Glomerular visceral epithelial cell (primary cell): ENCODE data around the gene PGLYRP2.

Source experiments
- DNase-seq: peaks from one replicate; pipeline ENCODE4 v3.0.0-alpha.2; 2016; ENCODE audit errors: extremely low spot score

PGLYRP2 gene

GRCh38 chr19:15439821-15440641 lies 39.3 kb downstream of the PGLYRP2 start:
- no peak for DNase-seq

DNA sequence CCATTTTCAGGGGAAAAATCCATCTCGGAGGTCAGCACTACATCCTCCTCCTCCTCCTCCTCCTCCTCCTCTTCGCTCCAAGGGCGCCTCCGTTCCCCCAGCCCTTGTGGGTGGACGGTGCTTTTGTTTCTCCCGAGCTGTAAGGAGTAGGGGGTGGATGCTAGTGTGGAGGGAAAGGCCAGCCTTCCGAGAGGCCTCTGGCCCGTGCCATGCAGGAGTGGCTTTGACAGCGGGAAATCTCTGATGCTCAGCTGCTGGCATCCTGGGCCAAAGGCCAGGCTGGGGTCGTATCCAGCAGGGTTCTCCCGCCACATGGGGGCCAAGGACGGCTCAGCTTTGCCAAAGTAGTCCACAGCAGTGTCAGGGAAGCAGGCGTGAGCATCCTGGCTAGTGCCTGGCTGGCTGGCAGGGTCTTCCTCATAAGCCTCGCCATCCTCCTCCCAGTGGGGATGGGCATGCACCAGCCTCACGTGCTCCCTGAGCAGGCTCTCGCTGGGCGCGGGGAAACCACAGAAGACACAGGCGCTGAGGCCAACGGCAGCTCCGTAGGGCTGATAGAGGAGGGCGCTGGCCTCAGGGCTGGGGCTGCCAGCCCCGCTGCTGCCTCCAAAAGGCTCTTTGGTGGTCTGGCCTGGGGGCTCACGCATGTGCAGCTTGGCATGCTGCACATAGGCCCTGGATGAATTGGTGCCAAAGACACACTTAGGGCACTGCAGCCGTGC lies 40.1 kb downstream of the PGLYRP2 start:
- no peak for DNase-seq

DNA sequence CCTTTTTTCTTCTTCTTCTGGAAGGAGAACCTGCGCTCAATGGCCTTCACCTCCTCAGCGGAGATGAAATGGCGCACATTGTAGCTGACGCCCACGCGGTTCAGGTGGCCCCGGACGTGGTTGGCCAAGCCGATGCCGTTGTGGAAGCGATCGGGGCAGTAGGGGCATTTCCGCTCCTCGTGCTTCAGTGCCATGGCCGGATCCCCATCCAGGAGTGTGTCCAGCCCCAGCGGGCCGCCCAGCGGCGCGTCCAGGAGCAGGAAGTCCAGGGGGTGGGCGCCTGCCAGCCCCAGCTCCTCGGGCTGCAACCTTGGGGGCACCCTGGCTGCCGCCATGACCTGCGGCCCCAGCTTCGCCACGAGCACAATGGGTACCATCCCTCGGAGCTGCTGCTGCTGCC lies 40.7 kb downstream of the PGLYRP2 start:
- no peak for DNase-seq

- DNase-seq, result no peak
Measured at GRCh38 chr19:15438124-15438496, 41.2 kb downstream of the PGLYRP2 start.

GRCh38 chr19:15437355-15438123 lies 41.8 kb downstream of the PGLYRP2 start:
- DNase-seq, result no peak

- no peak for DNase-seq
Measured at GRCh38 chr19:15436826-15437110, 42.5 kb downstream of the PGLYRP2 start.

- no peak for DNase-seq
Measured at GRCh38 chr19:15436012-15436825, 43.1 kb downstream of the PGLYRP2 start.

DNA sequence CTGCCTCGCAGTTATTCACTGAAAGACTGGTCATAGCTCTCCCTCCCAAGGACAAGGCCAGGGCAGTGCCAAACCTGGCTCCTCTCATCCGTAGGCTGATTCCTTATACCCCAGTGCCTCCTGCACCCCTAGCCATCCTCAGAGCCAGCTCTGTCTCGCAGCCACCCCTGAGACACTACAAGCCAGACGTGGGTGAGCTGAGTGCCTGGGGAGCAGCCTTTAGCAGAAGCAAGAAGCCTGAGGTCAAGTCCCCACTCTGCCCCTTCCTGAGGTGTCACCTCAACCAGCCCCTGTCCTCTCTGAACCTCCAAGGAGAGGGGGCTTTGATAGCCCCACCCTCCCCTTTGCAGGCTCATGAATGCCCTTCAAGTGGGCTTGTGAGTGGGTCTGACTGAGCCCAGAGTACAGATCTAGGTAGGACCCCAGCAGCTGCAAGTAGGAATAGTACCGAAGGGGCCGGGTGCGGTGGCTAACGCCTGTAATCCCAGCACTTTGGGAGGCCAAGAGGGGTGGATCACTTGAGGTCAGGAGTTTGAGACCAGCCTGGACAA lies 45.7 kb downstream of the PGLYRP2 start:
- no peak for DNase-seq

DNA sequence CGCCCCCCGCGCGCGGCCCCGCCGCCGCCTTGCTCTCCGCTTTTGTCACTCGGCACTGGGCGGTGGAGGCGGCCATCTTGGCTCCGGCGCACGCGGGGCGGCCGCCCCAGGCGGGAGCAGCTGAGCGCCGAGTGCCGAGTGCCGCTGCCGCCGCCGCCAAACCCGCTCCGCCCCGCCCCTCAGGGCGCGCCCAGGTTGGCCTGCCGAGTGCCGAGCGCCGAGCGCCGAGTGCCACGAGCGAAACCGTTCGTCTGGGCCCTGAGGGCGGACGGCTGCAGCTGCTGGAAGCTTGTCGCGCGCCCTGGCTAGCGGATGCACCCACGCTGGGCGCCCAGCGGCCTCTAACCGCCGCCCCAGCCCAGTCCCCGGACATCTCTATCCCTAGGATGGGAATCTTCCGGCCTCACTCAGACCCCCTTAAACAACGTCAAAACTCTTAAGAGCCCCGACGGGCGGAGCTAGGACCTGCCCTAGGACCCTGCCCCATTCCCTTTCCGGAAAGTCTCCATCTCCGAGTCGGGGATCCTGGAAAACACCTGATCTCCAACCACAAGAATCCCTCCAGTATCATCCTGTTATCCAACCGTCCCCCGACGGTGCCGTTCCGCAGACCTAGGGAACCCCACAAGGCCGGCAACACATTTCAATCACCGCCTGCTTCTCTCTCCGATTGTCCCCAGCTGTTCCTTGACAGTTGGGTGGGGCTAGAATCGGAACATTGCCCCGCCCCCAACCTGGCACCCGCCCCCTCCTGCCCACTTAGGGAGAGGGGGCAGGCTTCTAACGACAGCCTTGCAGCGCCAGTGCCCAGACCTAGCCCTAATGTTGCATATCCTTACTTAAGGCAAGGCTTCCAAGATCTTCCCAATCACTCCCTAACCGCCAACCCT lies 46.4 kb downstream of the PGLYRP2 start:
- DNase-seq, result peak; percentile 89

- no peak for DNase-seq
Measured at GRCh38 chr19:15432018-15432494, 47.2 kb downstream of the PGLYRP2 start.

DNA sequence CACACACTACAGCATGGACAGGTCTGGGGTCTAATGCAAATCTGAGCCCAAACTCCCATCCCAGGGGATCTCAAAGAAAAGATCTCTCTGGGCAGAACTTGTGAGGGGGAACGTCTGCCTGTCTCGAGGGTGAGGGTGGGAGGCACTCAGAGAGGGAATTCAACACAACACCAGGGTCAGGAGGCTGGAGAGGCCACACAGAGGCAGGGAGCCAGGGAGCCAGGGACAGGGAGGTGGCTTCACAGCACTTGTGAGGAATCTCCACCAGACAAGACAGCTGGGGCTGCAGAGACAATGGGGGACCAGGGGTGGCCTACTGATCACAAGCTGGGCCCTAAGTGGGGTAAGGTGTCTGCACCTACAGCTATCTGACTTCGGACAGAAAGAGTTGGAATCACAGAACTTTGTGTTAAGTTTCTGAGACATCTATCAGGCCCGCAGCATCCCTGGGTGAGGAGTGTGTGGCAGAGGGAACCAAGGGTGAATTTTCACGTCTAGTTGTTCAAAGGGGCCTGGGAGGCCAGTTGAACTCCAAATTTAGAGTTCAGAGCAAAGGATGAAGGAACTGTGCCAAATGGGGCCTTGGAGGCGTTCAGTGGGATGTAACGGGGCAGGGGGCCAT lies 47.8 kb downstream of the PGLYRP2 start:
- DNase-seq, result no peak

GRCh38 chr19:15430526-15431120 lies 48.7 kb downstream of the PGLYRP2 start:
- no peak for DNase-seq

DNA sequence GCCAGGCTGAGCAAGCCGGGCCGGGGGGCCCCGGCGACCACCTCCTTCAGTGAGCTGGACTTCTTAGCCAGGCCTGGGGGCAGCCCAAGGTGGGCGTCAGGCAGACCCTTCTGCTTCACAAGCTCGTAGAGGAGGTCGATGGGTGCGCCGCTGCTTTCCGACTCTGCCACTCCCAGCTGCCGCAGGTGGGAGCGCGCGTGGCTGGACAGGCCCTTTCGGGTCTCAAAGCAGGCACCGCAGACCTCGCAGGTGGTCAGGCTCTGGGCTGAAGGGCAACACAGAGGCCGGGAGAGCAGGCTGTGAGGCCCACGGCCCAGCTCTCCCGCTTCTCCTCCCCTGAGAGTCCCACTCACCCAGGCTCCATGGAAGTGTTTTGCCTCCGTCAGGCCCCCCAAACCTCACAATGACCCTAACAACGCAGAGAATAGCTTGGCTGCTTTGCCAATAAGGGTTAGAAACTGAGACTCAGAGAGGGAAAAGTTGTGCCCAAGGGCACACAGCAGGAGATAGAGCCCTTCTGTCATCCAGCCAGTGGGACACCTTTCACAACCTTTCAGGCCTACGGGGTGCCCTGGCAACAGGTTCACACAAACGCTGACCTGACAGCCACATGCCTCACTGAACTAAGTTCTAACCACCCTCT lies 49.4 kb downstream of the PGLYRP2 start:
- DNase-seq, result no peak

DNA sequence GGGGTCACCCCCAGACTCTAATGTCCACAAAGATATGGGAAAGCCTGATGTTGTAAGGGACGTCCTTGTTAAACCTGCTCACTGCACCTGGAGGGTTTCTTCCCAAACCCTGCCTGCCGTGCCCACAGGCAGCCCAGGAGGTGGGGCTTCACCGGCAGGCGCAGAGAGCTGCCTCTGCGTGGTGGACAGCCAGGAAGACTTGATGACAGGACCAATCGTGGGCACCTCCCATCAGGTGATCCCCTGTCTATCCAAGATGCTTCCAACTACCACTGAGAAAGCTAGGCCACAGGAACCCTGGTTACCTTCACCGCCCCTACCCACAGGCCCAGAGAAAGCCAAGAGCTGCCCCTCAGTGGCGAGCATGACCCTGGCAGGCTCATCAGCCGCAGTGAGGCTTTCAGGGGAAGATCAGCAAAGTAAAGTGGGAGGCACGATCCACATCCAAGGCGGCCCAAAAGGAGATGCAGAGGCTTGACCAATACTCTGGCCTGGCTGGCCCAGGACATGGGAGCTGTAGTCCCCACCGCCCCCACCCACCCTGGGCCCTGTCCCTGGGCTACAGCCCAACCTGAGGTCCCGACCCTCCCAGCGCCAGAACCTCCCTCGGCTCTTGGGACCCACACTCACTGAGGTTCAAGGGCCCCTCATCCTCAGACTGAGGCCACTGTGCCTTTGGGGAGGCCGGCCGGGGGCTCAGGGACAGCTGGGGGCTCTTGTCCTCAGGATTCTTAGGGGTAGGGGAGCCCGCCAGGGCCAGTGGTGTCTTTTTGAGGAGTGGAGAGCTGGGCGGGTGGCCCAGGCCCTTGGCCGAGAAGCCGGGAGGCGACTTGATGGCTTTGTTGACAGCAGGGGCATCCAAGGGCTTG lies 50.1 kb downstream of the PGLYRP2 start:
- DNase-seq, result no peak

- DNase-seq, result no peak
Measured at GRCh38 chr19:15427991-15428471, 51.3 kb downstream of the PGLYRP2 start.

GRCh38 chr19:15427350-15427700 lies 52.0 kb downstream of the PGLYRP2 start:
- no peak for DNase-seq

- DNase-seq, result no peak
Measured at GRCh38 chr19:15426485-15427349, 52.6 kb downstream of the PGLYRP2 start.
